Measurements from ENCODE around the gene TSR1.

The TSR1 gene

DNA sequence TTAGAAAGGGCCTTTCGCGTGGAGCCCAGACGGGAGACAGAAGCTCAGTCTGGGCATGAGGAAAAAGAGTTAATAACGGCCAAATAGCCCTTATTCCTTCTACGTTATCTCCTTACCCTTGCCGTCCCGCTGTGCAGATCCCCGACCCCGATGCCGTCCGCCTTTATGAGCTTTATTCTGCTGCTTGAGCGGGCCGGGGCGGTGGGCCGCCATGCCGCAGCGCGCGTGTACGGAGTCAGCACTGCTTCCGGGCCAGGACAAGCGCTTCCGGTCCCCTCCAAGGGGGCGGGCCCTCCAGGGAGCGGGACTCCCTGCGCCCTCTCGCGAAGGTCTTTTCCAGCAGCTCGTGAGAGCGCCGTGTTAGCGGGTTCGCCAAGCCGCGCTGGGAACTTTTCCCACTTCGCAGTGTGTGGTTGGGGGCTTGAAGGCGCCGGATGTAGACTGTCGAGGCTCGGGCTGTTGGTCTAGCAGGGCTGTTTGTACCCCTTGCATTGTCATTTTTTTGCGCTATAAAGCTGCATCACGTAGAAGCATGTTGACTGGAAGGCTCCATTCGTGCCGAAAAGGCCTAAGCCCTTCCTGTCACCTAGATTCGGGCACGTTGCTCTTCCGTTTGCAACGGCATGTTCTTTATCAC is at the start of gene TSR1:
Gene TSR1, minus strand, starts transcription at position 243 of the 637 bp plus-strand sequence. Its CDS starts 30 bp downstream, at position 213.
- DNase-seq, result peak; percentile 88

DNA sequence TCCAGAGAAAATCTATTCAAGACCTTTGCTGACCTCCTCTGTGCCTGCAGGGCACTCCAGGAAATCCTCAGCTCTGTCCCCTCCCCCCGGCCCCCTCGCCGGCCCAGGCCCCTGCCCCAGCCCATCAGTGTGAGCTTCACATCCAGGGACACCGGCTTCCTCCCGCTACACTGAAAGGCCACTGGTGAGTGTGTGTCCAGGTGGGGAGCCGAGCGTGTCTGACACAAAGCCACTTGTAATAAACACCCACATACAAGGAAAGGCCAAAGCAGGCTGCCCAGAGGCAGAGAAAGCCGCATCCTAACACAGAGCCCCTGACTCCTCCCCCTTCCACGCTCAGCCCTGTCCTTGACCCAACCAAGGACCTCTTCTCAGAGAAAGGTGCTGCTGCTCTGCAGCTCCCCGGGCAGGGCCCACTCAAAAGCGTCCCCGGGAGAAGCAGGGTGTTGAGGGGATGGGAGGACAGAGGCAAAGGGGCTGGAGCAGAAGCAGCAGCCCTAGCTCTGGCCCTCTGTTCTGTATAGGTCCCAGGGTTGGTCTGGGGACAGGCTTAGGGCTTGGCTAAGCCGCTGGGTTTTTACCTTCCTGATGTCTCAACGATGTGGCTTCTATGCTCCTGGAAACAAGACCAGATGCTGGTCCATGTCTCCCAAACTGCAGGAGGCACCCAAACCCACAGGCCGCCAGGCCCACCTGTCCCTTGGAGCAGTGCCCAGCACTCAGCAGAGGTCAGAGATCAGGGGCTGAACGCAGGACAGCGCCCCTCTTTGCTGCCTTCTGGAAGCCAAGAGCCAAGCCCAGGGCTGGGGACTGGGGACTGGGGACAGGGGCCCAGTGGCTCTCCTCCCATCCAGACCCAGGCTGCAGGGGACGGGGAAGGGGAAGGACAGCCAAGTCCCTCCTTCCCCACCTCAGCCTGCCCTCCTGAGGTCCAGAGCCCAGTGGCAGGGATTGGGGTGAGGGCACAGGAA is 49.3 kb upstream of the TSR1 start:
- DNase-seq, result no peak

DNA sequence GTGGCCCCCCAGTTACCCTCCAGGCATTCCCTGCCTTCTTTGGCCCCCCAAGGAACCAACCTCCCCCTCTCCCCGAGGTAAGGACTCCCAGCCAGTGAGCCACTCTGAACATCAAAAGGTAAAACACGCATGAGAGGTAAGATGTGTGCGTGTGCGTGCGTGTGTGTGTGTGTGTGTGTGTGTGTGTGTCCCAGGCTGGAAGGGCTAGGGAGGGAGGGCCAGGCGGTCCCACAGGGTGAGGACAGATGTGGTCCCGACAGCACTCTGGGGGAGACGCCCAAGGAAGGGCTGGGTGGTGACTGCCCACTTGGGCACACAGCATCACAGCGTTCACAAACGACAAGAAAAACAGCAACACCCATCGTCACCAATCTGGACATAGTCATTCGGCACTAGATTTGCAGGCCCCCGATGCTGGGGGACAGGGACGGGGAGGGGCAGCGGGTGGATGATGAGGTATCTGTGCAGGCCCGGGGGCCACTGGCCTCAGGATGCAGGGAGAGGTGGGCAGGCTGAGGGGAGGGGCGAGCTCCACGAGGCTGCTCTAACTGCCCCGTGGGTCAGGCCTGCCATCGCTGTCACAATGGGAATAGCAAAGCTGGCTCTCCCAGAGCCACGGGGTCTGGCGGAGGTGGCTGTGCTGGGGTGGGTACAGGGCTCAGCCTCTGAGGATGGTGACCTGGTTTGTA is 48.3 kb upstream of the TSR1 start:
- no peak for DNase-seq

DNA sequence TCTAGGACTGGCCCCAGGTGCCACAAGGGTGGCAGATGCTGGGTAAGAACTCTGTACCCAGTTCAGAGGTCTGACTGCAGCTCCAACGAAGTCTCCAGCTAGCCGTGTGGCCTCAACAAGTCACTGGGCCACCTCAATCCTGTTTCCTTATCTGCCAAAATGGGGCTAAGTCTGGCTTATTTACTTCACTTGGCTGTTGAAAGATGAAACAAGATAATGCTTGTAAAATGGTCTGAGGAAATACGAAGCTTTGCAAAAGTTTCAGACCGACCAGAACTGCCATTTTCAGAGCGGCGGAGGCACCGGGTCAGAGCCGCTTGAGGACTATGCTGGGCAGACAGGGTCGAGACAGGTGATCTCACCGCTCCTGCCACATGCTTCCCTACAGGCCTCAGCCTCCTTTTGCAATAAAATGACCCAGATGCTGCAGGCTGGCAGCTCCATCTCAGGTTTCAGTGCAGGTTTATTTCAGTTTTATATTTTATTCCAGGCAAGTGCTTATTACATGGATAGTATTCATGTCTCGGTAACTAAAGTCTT is 47.4 kb upstream of the TSR1 start:
- DNase-seq, result no peak

DNA sequence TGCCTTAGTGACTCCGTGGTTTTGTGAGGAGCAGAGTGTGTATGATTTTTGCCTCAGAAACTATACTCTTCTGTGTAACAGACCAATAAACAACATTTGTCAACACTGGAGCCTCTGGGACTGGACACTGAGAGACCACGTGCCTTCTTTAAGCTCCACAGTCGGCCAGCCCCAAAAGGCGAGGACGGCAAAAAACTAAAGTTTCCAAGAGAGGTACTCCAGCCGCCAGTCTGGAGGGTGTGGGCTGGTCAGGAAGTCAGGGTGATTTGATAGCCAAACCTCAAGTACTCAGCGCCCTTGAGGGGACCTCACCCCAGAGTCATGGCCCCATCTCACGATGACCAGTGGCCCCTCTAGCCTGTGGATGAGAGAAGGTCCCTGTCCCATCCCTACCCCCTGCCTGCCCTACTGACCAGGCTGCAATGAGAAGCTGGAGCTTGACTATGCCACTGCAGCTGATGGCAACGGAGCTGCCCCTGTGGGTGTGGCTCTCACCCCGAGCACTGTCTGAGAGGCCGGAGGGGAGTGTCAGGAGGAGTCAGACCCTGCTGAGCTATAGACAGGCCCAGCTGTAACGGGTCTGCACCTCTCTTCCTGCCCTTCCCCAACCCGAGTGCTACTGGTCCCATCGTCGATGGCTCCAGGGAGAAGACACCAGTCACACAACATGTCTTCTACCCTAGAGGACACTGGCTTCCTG is 44.8 kb upstream of the TSR1 start:
- DNase-seq, result no peak

DNA sequence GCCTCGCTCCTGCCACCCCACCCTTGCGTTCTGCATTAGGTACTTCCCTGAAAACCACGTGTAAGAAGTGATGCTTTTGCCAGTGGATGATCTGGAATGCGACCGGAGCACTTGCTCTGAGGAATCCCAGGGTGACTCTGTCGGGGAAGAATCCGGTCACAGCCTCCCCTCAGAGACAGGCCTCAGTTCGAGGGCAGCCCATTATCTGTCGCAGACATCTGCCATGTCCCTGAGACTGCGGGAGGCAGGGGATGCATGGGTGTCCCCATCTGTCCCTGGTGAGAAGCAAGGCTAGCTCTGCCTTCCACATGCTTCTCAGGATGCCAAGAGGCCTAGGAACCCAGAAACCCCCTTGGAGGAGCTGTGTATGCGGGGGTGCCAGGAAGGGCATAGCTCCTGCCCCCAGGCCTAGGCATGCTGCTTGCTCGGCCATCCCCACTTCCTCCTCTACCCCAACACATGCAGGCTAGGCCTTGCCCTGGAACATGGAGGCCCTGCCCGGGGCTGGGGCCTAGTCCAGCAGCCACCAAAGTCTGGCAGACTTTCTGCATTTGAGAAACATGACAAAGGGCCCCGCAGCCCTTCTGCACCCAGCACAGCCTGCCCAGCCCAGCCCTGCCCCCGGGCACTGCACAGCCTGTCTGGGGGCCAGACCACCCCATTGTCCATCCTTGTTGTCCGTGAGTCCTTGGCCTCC is 44.1 kb upstream of the TSR1 start:
- no peak for DNase-seq

DNA sequence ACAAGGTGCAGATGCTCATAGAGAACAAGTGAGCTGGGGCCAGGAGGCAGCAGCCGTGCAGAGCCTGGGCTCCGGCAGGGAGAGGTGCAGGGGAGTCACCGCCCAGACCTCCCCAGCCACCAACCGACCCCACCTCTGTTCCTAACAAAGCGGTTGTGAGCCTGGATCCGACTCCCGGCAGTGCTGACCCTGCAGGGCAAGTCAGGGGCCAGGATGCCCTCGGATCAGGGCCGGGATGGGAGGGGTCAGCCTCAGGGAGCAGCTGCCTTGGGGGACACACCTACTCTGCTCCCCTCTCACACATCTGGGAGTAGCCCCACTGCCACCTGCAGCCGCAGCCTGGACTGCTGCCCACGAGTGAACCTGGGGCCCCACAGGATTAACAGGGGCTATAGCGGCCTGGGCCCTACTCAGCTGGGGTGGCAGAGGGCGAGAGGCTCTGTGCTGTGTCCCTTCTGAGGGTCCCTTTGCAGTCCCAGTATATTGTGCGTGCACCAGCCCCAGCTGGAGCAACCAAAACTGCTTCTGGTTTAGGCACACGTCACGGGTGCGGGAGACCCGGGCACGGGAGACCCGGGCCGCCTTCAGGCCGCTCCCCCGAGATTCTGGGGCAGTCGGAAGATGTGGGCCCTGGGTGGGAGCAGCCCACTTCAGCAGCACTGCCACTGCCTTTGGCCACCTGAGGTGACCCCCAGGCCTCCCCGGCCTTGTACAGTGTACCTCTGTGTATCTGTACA is 43.4 kb upstream of the TSR1 start:
- no peak for DNase-seq

DNA sequence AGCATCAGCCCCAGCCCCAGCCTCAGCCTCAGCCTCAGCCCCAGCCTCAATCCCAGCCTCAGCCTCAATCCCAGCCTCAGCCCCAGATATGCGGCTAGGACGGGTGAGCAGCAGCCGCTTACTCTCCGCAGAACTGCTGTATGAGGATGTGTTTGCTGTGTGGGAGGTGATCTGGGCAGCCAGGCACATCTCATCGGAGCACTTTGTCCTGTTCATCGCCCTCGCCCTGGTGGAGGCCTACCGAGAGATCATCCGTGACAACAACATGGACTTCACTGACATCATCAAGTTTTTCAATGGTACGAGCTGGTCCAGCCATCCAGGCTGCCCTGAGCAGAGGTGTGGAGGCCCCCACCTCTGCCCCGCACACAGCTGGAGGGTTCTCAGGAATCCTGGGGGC is 42.6 kb upstream of the TSR1 start:
- no peak for DNase-seq

DNA sequence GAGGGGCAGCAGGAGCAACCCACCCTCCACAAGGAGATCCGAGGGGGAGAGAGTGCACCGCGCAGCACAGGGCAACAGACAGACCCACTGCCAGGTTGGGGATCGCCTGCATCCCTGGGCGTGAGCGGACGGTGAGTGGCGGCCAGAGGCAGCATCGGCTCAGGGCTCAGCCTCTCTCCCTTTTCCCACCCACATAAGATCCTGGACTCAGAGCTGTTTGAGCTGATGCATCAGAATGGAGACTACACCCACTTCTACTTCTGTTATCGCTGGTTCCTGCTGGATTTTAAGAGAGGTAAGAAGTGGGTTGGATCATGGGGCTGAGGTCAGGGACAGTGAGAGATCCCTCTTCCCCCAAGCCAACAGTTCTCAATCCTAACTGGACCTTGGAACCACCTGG is 41.4 kb upstream of the TSR1 start:
- no peak for DNase-seq

DNA sequence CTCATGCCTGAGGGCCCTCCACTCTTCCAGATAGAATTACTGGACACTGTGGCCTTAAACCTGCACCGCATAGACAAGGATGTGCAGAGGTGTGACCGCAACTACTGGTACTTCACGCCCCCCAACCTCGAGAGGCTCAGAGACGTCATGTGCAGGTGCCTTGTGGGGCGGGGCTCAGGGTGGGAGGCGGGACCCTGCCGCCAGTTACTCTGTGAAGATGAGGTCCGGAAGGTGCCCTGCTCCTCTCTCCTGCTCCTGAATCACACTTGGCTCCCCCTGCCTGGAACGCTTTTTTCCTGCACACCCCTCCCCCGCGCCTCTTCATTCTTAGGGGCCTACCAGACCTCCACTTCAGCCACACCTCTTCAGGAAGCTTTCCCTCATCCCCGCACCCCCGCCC is 39.9 kb upstream of the TSR1 start:
- no peak for DNase-seq

DNA sequence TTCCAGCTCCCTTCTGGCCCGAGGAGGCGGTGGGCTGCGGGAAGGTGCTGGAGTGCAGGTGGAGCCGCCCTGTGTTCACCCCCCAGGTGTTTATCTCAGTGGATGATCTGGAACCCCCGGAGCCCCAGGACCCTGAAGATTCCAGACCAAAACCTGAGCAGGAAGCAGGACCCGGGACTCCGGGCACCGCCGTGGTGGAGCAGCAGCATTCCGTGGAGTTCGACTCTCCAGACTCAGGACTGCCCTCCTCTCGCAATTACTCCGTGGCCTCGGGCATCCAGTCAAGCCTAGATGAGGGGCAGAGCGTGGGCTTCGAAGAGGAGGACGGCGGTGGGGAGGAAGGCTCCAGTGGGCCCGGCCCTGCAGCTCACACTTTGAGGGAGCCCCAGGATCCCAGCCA is 39.1 kb upstream of the TSR1 start:
- no peak for DNase-seq

DNA sequence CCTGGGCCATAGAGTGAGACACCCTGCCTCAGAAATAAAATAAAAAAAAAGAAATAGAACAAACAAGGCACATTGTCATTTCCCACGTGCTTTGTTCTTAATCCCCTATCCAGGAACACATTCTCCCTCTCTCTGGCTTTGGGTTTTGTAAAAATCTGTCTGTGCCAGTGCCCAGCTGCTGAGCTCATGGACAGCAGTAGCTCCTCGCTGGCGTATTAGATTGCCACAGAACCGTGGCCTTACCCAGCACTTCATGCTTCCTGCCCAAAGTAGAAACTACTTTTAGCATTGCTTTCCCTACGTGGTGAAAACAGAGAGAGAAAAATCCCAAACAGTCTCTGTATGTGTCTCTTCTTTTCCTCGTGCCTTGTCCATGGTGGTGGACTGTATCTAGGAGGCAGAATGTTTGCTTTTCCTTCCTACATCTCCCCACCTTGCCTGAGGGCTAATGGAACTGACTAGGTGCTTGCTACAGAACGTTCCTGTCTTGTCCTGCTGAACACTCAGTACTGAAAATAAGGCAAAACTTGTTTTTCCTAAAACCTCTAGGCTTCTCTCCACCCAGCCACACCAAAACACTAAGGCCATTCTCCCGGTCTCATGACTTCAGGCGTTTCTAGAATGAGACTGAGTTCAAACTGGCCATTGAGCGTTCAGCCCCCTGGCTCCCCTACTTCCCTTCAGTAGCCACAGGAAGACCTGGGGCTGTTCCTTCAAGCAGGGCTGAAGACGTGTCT is 38.5 kb upstream of the TSR1 start:
- no peak for DNase-seq

DNA sequence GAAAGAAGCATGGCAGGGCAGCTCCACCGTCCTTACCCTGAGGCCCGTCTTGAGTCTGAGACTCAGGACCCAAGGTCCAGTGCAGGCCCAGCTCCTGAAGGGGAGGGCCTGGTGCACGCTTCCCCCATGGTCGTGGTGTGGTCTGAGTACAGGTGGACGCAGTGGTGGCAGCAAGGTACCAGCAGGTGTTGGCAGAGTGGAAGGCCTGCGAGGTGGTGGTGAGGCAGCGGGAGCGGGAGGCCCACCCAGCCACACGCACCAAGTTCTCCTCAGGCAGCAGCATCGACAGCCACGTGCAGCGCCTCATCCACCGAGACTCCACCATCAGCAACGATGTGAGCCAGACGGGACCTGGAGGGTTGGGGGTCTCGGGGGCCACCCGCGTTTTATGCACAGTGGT is 36.9 kb upstream of the TSR1 start:
- DNase-seq, result no peak

DNA sequence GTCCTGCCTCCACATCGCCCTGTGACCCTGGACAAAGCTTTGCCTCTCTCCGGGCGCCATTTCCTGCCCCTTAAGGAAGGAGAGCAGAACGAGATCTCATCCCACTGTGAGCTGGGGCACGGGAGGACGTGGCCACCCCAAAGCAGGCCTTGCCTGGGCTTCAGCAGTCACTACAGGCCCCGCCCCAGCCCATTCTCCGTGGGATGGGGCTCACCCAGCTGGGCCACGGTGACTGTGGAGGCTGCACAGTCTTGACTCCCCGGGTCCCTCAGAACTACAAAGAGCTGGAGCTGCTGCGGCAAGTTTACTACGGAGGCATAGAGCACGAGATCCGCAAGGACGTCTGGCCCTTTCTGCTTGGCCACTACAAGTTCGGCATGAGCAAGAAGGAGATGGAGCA is 36.4 kb upstream of the TSR1 start:
- no peak for DNase-seq

DNA sequence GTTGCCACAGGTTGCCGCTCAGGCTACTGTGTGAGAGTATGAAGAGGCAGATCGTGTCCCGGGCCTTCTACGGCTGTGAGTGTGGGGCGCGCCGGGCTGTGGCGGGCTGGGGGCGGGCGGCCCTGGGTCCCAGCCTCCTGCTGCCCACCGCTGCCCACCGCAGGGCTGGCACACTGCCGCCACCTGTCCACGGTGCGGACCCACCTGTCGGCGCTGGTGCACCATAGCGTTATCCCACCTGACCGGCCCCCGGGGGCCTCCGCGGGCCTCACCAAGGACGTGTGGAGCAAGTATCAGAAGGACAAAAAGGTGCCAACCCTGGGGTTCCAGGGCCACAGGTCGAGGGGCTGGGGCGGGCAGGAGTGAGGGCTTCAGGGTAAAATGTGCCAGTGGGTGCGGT is 35.9 kb upstream of the TSR1 start:
- DNase-seq, result no peak

DNA sequence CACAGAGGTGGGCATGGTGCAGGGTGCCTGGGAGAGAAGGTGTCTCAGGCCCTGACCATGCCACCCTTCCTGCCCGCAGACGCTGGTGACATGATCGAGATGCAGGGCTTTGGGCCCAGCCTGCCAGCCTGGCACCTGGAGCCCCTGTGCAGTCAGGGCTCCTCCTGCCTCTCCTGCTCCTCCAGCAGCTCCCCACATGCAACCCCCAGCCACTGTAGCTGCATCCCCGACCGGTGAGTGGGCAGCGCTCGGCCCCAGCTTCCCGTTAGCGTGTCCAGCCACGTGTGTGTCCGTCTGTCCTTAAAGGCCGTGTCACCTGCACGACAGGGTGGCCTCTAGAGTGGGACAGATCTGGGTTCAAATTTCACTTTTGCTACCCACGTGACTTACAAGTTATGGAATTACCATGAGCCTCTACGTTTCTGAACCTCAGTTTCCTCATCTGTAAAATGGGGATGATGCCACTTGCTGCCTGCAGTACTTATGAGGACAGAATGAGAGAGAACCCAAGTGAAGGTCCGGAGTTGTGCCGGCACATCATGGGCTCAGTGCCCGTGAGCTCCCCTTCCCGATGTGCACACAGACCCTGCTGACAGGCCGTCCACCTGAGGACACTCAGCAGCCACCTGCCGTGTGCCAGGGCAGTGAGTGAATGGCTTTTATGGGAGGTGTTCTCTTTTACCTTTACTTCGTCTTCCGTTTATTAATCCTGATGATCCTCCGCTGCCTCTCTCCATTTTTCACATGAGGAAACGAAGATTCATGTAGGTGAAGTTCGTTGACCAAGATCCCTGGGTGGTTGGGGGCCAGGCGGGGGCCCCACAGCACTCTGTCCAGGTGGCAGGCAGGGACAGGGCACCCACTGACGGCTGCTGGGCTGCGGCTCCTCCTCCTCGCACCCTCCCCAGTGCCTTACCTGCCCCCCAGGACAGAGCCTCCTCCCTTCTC is 35.2 kb upstream of the TSR1 start:
- no peak for DNase-seq

DNA sequence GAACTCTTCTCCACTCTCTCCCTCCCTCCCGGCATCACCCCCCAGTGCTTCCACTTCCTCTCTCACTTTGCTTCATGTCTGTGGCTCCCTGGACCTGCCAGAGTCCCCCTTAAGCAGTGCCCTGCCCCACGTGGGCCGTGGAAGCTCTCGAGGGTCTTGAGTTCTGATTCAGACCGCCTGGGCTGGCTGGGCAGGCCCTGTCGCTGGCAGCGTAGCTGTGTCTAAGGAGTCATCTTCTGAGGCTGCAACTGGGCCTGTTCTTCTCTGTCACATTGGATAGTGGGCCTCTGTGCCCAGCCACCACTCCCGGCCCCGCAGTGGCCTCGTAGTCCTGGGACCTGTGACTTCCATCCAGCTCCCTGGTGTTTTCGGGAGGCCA is 33.9 kb upstream of the TSR1 start:
- no peak for DNase-seq

DNA sequence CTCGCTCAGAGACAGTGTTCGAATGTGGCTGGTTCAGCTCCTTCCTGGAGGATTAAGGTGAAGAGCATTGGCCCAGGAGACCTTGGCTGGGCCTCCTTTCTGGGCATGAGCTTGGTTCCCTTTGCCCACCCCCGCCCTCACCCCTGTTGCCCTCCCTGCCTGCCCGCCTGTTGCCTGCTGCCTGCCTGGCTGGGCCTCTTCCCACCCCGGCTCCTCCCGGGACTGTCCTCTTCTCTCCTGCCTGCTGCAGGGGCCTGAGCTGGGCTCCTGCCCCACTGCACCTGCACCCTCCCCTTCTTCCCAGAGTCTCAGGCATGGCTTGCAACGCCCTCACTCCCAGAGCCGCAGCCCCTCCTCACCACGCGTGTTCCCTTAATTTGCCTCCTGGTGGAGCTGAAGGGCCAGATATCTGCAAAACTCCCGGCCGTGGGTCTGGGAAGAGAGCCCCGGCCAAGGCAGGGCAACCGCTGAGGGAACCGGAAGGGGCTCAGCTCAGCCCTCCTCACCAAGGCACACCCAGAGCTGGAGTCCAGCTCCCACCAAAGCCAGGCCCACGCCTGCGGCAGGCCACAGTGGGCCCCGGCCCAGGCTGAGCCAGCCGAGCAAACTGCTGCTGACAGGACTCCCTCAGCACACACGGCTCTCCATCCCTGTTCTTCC is 33.4 kb upstream of the TSR1 start:
- DNase-seq, result no peak

DNA sequence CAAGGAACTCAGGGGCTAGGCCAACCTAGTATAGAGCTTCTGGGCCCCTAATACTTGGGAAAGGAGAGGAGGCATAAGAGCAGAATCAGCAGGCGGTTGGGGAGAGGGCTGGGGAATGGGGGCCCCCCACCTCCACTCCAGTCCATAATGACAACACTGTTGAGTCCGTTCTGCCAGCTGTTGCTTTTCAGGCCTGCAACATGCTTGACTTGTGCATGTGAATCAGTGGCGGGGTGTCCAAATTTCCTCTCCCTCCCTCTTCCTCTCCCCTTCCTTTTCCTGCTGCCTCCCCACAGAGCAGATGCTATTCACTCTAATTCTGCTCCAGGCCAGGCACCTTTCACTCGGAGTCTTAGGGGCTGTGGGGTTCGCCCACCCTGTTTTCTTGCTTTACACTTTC is 32.8 kb upstream of the TSR1 start:
- DNase-seq, result no peak
